Activated naive CD8-positive, alpha-beta T cell treated with anti-CD3 and anti-CD28 coated beads for 36 hours (primary cell): ENCODE measurements around the gene CCT6B. TPM values are rescaled to one million over a fixed set of nuclear protein-coding genes. Genes with fewer than 3 reads are reported as not detected.
"Not testable (repeated sequence)": the region's sequence is repeated elsewhere in the genome, so short reads cannot be mapped to it uniquely, and the experiment has no call there.

Experiments
- DNase-seq: peaks from one replicate; pipeline ENCODE4 v3.0.0; 2021
- H3K27ac Mint-ChIP-seq: one replicate; pipeline ENCODE4 v1.8.0; 2022; ENCODE audit warnings: mild to moderate bottlenecking, moderate library complexity, mixed read lengths
- H3K27me3 Mint-ChIP-seq: one replicate; pipeline ENCODE4 v1.8.0; 2022; ENCODE audit warnings: mild to moderate bottlenecking, mixed read lengths
- H3K36me3 Mint-ChIP-seq: one replicate; pipeline ENCODE4 v1.8.0; 2021; ENCODE audit warnings: mild to moderate bottlenecking, mixed read lengths
- H3K4me1 Mint-ChIP-seq: one replicate; pipeline ENCODE4 v1.8.0; 2021; ENCODE audit warnings: mixed read lengths
- H3K4me3 Mint-ChIP-seq: one replicate; pipeline ENCODE4 v1.8.0; 2022; ENCODE audit warnings: mild to moderate bottlenecking, moderate library complexity, mixed read lengths
- H3K9me3 Mint-ChIP-seq: one replicate; pipeline ENCODE4 v1.8.0; 2022; ENCODE audit warnings: mixed read lengths
- total RNA-seq, 2 experiments: library from RNA; stranded (reverse); gene quantifications; one replicate each; pipeline ENCODE4 v1.2.3, GENCODE V29; 2021

Gene CCT6B
- total RNA-seq, 2 experiments from 2014 or later: 1.8 to 1.9 TPM

GRCh38 chr17:34990921-34991365 is 29.7 kb upstream of the CCT6B start:
- Mint-ChIP-seq H3K27ac (no peak overlapping the region), H3K4me1 (peaks cover 2% of the 10 kb centered on the region), H3K27me3 (no peaks in the 10 kb centered on the region), H3K36me3 (peaks cover 17% of the 10 kb centered on the region), H3K4me3 (no peak overlapping the region), H3K9me3 (no peaks in the 10 kb centered on the region)
- no peak for DNase-seq

- no peak for DNase-seq
- Mint-ChIP-seq H3K9me3 (no peaks in the 10 kb centered on the region), H3K36me3 (peaks cover 12% of the 10 kb centered on the region), H3K4me3 (no peak overlapping the region), H3K27ac (no peak overlapping the region), H3K4me1 (peaks cover 7% of the 10 kb centered on the region), H3K27me3 (no peaks in the 10 kb centered on the region)
These were observed 28.2 kb upstream of the CCT6B start for GRCh38 chr17:34989473-34989872.

- no peak for DNase-seq
- Mint-ChIP-seq H3K4me3 (no peak overlapping the region), H3K9me3 (no peaks in the 10 kb centered on the region), H3K27me3 (no peaks in the 10 kb centered on the region), H3K4me1 (peaks cover 16% of the 10 kb centered on the region), H3K27ac (no peak overlapping the region), H3K36me3 (peaks cover 12% of the 10 kb centered on the region)
These were observed 27.4 kb upstream of the CCT6B start for GRCh38 chr17:34988644-34989043.

GRCh38 chr17:34987232-34987631 is 26.0 kb upstream of the CCT6B start:
- peaks cover 28% of the 10 kb centered on the region for H3K4me1 Mint-ChIP-seq

GRCh38 chr17:34981538-34982241 is 20.4 kb upstream of the CCT6B start:
- DNase-seq: no peak
- H3K9me3 Mint-ChIP-seq: no peaks in the 10 kb centered on the region
- H3K36me3 Mint-ChIP-seq: peaks cover 14% of the 10 kb centered on the region
- peak overlapping the region; percentile 90 for H3K4me3 Mint-ChIP-seq
- peaks cover 44% of the 10 kb centered on the region for H3K4me1 Mint-ChIP-seq
- H3K27me3 Mint-ChIP-seq: no peaks in the 10 kb centered on the region
- H3K27ac Mint-ChIP-seq: peak overlapping the region; percentile 90

More at GRCh38 chr17:34987232-34987631, 26.0 kb upstream of the CCT6B start:
- Mint-ChIP-seq H3K27me3 (no peaks in the 10 kb centered on the region), H3K27ac (no peak overlapping the region), H3K9me3 (no peaks in the 10 kb centered on the region), H3K36me3 (peaks cover 14% of the 10 kb centered on the region), H3K4me3 (no peak overlapping the region)
- no peak for DNase-seq

- peak; percentile 85 for DNase-seq
- Mint-ChIP-seq H3K27me3 (no peaks in the 10 kb centered on the region), H3K27ac (peak overlapping the region; percentile 90), H3K36me3 (peaks cover 12% of the 10 kb centered on the region), H3K4me1 (peaks cover 44% of the 10 kb centered on the region), H3K9me3 (no peaks in the 10 kb centered on the region), H3K4me3 (peak overlapping the region; percentile 90)
These were observed 19.6 kb upstream of the CCT6B start for GRCh38 chr17:34980681-34981537.

GRCh38 chr17:34980353-34980680 is 19.1 kb upstream of the CCT6B start, which contains the start of gene LIG3:
Gene LIG3, plus strand, starts transcription at chr17:34980512. Its CDS starts 2,494 bp downstream, at chr17:34983006.
- Mint-ChIP-seq H3K27ac (peak within 1 kb of the TSS; percentile 98), H3K4me1 (peaks cover 42% of the 10 kb centered on the region), H3K9me3 (no peaks in the 10 kb centered on the region), H3K4me3 (peak within 1 kb of the TSS; percentile 96), H3K36me3 (peaks cover 12% of the 10 kb centered on the region), H3K27me3 (no peaks in the 10 kb centered on the region)
- peak; percentile 95 for DNase-seq

GRCh38 chr17:34979650-34980352 is 18.5 kb upstream of the CCT6B start:
- Mint-ChIP-seq H3K9me3 (no peaks in the 10 kb centered on the region), H3K36me3 (peaks cover 12% of the 10 kb centered on the region), H3K4me3 (peak overlapping the region; percentile 96), H3K4me1 (peaks cover 39% of the 10 kb centered on the region), H3K27me3 (no peaks in the 10 kb centered on the region), H3K27ac (peak overlapping the region; percentile 98)
- DNase-seq: no peak

- Mint-ChIP-seq H3K9me3 (no peaks in the 10 kb centered on the region), H3K36me3 (peaks cover 12% of the 10 kb centered on the region), H3K4me1 (peaks cover 35% of the 10 kb centered on the region), H3K27ac (no peak overlapping the region), H3K4me3 (peak overlapping the region; percentile 96), H3K27me3 (no peaks in the 10 kb centered on the region)
- DNase-seq: no peak
These were observed 17.9 kb upstream of the CCT6B start for GRCh38 chr17:34979153-34979552.

- no peaks in the 10 kb centered on the region for H3K27me3 Mint-ChIP-seq
- no peaks in the 10 kb centered on the region for H3K36me3 Mint-ChIP-seq
- no peaks in the 10 kb centered on the region for H3K9me3 Mint-ChIP-seq
- H3K27ac Mint-ChIP-seq: no peak overlapping the region
- H3K4me3 Mint-ChIP-seq: no peak overlapping the region
- peaks cover 9% of the 10 kb centered on the region for H3K4me1 Mint-ChIP-seq
- no peak for DNase-seq
These were observed 13.8 kb upstream of the CCT6B start for GRCh38 chr17:34974794-34975785.

- peaks cover 3% of the 10 kb centered on the region for H3K36me3 Mint-ChIP-seq
- H3K9me3 Mint-ChIP-seq: no peaks in the 10 kb centered on the region
- no peaks in the 10 kb centered on the region for H3K27me3 Mint-ChIP-seq
- H3K27ac Mint-ChIP-seq: no peak overlapping the region
- DNase-seq: no peak
- H3K4me3 Mint-ChIP-seq: no peak overlapping the region
- peaks cover 2% of the 10 kb centered on the region for H3K4me1 Mint-ChIP-seq
These were observed 12.9 kb upstream of the CCT6B start for GRCh38 chr17:34974179-34974578.

GRCh38 chr17:34958438-34958837 is 2.8 kb downstream of the CCT6B start:
- H3K4me3 Mint-ChIP-seq: no peak overlapping the region
- H3K27me3 Mint-ChIP-seq: peaks cover 5% of the 10 kb centered on the region
- no peak overlapping the region for H3K27ac Mint-ChIP-seq
- peaks cover 18% of the 10 kb centered on the region for H3K36me3 Mint-ChIP-seq
- no peak for DNase-seq
- H3K9me3 Mint-ChIP-seq: no peaks in the 10 kb centered on the region
- peaks cover 9% of the 10 kb centered on the region for H3K4me1 Mint-ChIP-seq

GRCh38 chr17:34950780-34951179 is 10.5 kb downstream of the CCT6B start:
- H3K9me3 Mint-ChIP-seq, DNase-seq, H3K27me3 Mint-ChIP-seq, H3K36me3 Mint-ChIP-seq, H3K27ac Mint-ChIP-seq, H3K4me1 Mint-ChIP-seq, H3K4me3 Mint-ChIP-seq: not testable (repeated sequence)

- Mint-ChIP-seq H3K36me3 (no peaks in the 10 kb centered on the region), H3K9me3 (no peaks in the 10 kb centered on the region), H3K27ac (no peak overlapping the region), H3K4me1 (no peaks in the 10 kb centered on the region), H3K4me3 (no peak overlapping the region), H3K27me3 (no peaks in the 10 kb centered on the region)
- DNase-seq: no peak
These were observed 31.0 kb downstream of the CCT6B start for GRCh38 chr17:34930283-34930682.
